K562 (cell line): ENCODE results near the gene NDUFA13. TPM values are rescaled to one million over a fixed set of nuclear protein-coding genes. Genes with fewer than 3 reads are reported as not detected.
A peak's percentile ranks its signal among the peaks of the same experiment; 100 is the strongest.

Experiments
- ATAC-seq: fragments of 200-7000 bp; cut with Tn5 transposase; 3 replicates; pipeline ENCODE4 v1.9.1; 2020; ENCODE audit warnings: moderate library complexity
- BruUV-seq: library from RNA; stranded (reverse); fragments of 400-500 nt; replicated peaks from 2 replicates; lab custom pipeline; 2021; lab: Mats Ljungman, UMichigan
- CTCF ChIA-PET: fragments of 300-600 bp; formaldehyde crosslinking; extraction: SDS; loops from one replicate; lab custom pipeline; 2021; ENCODE audit warnings: low intra/inter-chr PET ratio; lab: Yijun Ruan, JAX
- POLR2A ChIA-PET: fragments of 300-600, 350-650 bp; sonication (Branson Sonifier 250); formaldehyde crosslinking; extraction: SDS; loops from one replicate; lab custom pipeline; 2021; ENCODE audit warnings: antibody characterized with exemption, inconsistent platforms; lab: Yijun Ruan, JAX
- DNase-seq, 4 experiments: peaks; one replicate each; pipeline versions ENCODE4 v3.0.0 to v3.0.0-alpha.2; 2011 to 2018; ENCODE audit warnings: low spot score in 3 of 4, mixed read lengths in 3 of 4; ENCODE audit errors: extremely low read depth in 1 of 4
- FAIRE-seq: peaks from 2 replicates; lab custom pipeline; 2011; peaks lifted over from hg19 to GRCh38; lab: Jason Lieb, UNC
- H2AFZ ChIP-seq: 2 replicates; pipeline ENCODE4 v1.6.0; 2011; ENCODE audit warnings: low read depth, low read length, control low read depth, inconsistent platforms
- H3K27ac ChIP-seq: fragments of 200-600 bp; 3 replicates; pipeline ENCODE4 v1.8.0; 2011; ENCODE audit warnings: low read depth, mild to moderate bottlenecking, control low read depth, inconsistent platforms, low read length, moderate library complexity, mixed read lengths; ENCODE audit errors: extremely low read depth
- H3K27me3 ChIP-seq, 2 experiments: fragments of 300-600 bp in 1 of 2; 2 replicates in 1 of 2; 3 replicates in 1 of 2; pipeline versions ENCODE4 v1.6.0 to v1.8.0; 2011; ENCODE audit warnings: inconsistent platforms in 2 of 2, low read length in 2 of 2, mild to moderate bottlenecking in 1 of 2, mixed read lengths in 1 of 2, moderate library complexity in 1 of 2; ENCODE audit not compliant: control insufficient read depth in 2 of 2, insufficient read depth in 2 of 2
- H3K36me3 ChIP-seq: fragments of 300-600 bp; 3 replicates; pipeline ENCODE4 v1.8.0; 2011; ENCODE audit warnings: mild to moderate bottlenecking, low read length, inconsistent platforms; ENCODE audit not compliant: control insufficient read depth, insufficient read depth
- H3K4me1 ChIP-seq, 2 experiments: fragments of 200-600 bp in 1 of 2; replicated peaks in 1 of 2; 2 replicates in 1 of 2; 3 replicates in 1 of 2; pipeline versions ENCODE4 v1.5.1 to v1.8.0; 2011; ENCODE audit warnings: inconsistent platforms in 2 of 2, low read length in 2 of 2, mild to moderate bottlenecking in 1 of 2, mixed read lengths in 1 of 2, moderate library complexity in 1 of 2; ENCODE audit not compliant: control insufficient read depth in 2 of 2, insufficient read depth in 2 of 2
- H3K4me2 ChIP-seq: 2 replicates; pipeline ENCODE4 v1.6.1; 2011; ENCODE audit warnings: low read length, control low read depth, inconsistent platforms, mixed read lengths; ENCODE audit not compliant: insufficient read depth
- H3K4me3 ChIP-seq: fragments of 200-600 bp; sonication (generic), shearing (Covaris generic); 2 replicates; pipeline ENCODE4 v1.5.1; 2016; ENCODE audit warnings: control low read depth, inconsistent platforms
- H3K79me2 ChIP-seq: fragments of 200-600 bp; 3 replicates; pipeline ENCODE4 v1.8.0; 2011; ENCODE audit warnings: low read length, inconsistent platforms; ENCODE audit not compliant: control insufficient read depth, insufficient read depth
- H3K9ac ChIP-seq, 2 experiments: 2 replicates each; pipeline versions ENCODE4 v1.6.0 to v1.6.1; 2011; ENCODE audit warnings: low read depth in 2 of 2, low read length in 2 of 2, control low read depth in 1 of 2, inconsistent platforms in 1 of 2, mild to moderate bottlenecking in 1 of 2, mixed read lengths in 1 of 2; ENCODE audit not compliant: insufficient read depth in 1 of 2
- H3K9me1 ChIP-seq: one replicate; pipeline ENCODE4 v1.6.0; 2011; ENCODE audit warnings: inconsistent platforms, mild to moderate bottlenecking, low read length, moderate library complexity; ENCODE audit not compliant: control insufficient read depth, insufficient read depth
- H3K9me3 ChIP-seq: replicated peaks from 2 replicates; pipeline ENCODE4 v1.5.1; 2011; ENCODE audit warnings: low read depth, low read length, inconsistent platforms; ENCODE audit not compliant: control insufficient read depth, insufficient read depth
- H4K20me1 ChIP-seq: replicated peaks from 2 replicates; pipeline ENCODE4 v1.6.1; 2011; ENCODE audit warnings: low read length, inconsistent platforms, mixed read lengths; ENCODE audit not compliant: control insufficient read depth, insufficient read depth
- ADNP ChIP-seq: fragments of 200-800 bp; sonication (Bioruptor generic); IDR thresholded peaks from 2 replicates; pipeline ENCODE4 v1.6.1; 2016; ENCODE audit warnings: missing genetic modification characterization, missing compliant biosample characterization
- COPS2 ChIP-seq: fragments of 450-650 bp; conservative IDR thresholded peaks from 2 replicates; pipeline ENCODE4 v1.6.1; 2016; ENCODE audit warnings: mild to moderate bottlenecking, moderate library complexity
- DPF2 ChIP-seq: fragments of 450-650 bp; IDR thresholded peaks from 2 replicates; pipeline ENCODE4 v1.6.1; 2016
- HCFC1 ChIP-seq: IDR thresholded peaks from 2 replicates; pipeline ENCODE4 v1.6.1; 2012; ENCODE audit warnings: low read depth, low read length, improper control_type of control experiment
- JUND ChIP-seq, 2 experiments: IDR thresholded peaks; 2 replicates in 1 of 2; 3 replicates in 1 of 2; pipeline ENCODE4 v1.6.1; 2011; ENCODE audit warnings: borderline replicate concordance in 2 of 2, low read depth in 2 of 2, low read length in 2 of 2, improper control_type of control experiment in 1 of 2, missing biosample characterization in 1 of 2, missing genetic modification characterization in 1 of 2, missing genetic modification reagents in 1 of 2
- KLF13 ChIP-seq: fragments of 450-650 bp; IDR thresholded peaks from 2 replicates; pipeline ENCODE4 v1.6.1; 2016; ENCODE audit warnings: missing genetic modification characterization, low read depth, mild to moderate bottlenecking, missing compliant biosample characterization, moderate library complexity, borderline replicate concordance
- NCOA2 ChIP-seq, 2 experiments: fragments of 450-650 bp; IDR thresholded peaks; 2 replicates each; pipeline ENCODE4 v1.6.1; 2018; ENCODE audit warnings: mild to moderate bottlenecking in 2 of 2, moderate library complexity in 1 of 2; ENCODE audit not compliant: partially characterized antibody in 2 of 2
- POLR2A ChIP-seq: fragments of 450-650 bp; conservative IDR thresholded peaks from 2 replicates; pipeline ENCODE4 v1.6.1; 2016
- RBM22 ChIP-seq: fragments of 200-400 bp; formaldehyde crosslinking; IDR thresholded peaks from 2 replicates; pipeline ENCODE4 v1.6.1; 2018; ENCODE audit warnings: low read length, low read depth; ENCODE audit not compliant: poor library complexity, severe bottlenecking
- ZNF146 ChIP-seq: IDR thresholded peaks from one replicate; pipeline ENCODE4 v1.6.1; 2018; ENCODE audit warnings: missing compliant biosample characterization; ENCODE audit not compliant: unreplicated experiment
- WGBS: fragments of 100-300 bp; shearing (Covaris generic); methylation state at CpG from one replicate; pipeline ENCODE4 v1.1.6; 2016; ENCODE audit warnings: low coverage, mixed read lengths; ENCODE audit not compliant: insufficient coverage; ENCODE audit errors: missing lambda C conversion rate; 5-methylcytosine and 5-hydroxymethylcytosine counted together
- in situ Hi-C: fragments of 300-500 bp; cut with MboI; formaldehyde crosslinking; loops from 4 replicates; pipeline ENCODE4 v1.15.0; 2018; ENCODE audit warnings: inconsistent platforms, mixed read lengths
- intact Hi-C: fragments of 100-400 bp; cut with micrococcal nuclease; formaldehyde crosslinking; loops from 2 replicates; pipeline ENCODE4 v1.14.2; 2022
- polyA plus RNA-seq, 8 experiments: library from polyadenylated mRNA; depleted of rRNA in 4 of 8; stranded (reverse) in 5 of 8; unstranded in 3 of 8; fragments of >200 nt; fragmentation: Nextera tagmentation in 2 of 8; fragmentation: Illumina TruSeq in 1 of 8; extraction: Ambion mirVana in 2 of 8; extraction: Trizol in 1 of 8; gene quantifications; 2 replicates each; pipeline versions ENCODE4 v1.2.1 to v1.2.3, GENCODE V29; 2011 to 2014; ENCODE audit warnings: inconsistent platforms in 1 of 8, missing spikeins in 1 of 8
- total RNA-seq, 7 experiments: library from RNA; depleted of rRNA in 6 of 7; stranded (reverse); fragments of >200 nt in 6 of 7; fragmentation: Illumina TruSeq in 2 of 7; extraction: Trizol in 2 of 7; gene quantifications; 2 replicates each; pipeline versions ENCODE4 v1.2.1 to v1.2.3, GENCODE V29; 2011 to 2021; ENCODE audit warnings: low replicate concordance in 1 of 7
- TF ChIP-seq, protein P1 (sequence below): IDR thresholded peaks from 2 replicates; pipeline ENCODE4 v1.6.1; 2012; ENCODE audit warnings: low read depth, low read length, improper control_type of control experiment, borderline replicate concordance
- TF ChIP-seq, protein P2 (sequence below): sonication (generic); formaldehyde crosslinking; IDR thresholded peaks from 2 replicates; pipeline ENCODE4 v1.5.0; 2020; ENCODE audit warnings: missing genetic modification reagents

NDUFA13 gene
- total and polyA plus RNA-seq, 9 of the 15 experiments (the other 6 are each of a cell fraction or from before 2014, with no cell fraction given), result 146 to 596 (median 429) TPM

DNA sequence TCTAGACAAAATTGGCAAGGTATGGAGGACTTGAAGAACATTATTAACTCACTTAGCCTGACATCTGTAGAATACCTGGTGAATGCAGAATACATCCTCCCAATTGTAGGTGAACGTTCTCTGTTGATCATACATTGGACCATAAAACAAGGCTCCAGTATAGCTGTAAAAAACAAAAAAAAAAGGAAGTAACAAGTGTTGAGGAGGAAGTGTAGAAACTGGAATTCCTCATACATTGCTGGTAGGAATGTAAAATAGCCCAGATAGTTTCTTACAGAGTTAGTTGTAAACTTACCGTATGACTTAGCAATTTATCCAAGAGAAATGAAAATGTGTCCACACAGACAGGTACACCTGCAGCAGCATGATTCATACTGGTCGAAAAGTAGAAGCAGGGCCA is 45.4 kb upstream of the NDUFA13 start:
- H3K4me1 ChIP-seq, result peaks cover 2 to 9% of the 10 kb centered on the region in 2 experiments; a peak in 4 of 5 replicates
- no peak overlapping the region for H2AFZ ChIP-seq
- DNase-seq (no peak), FAIRE-seq (peak; percentile 29), ATAC-seq (no peak)
- H3K79me2 ChIP-seq, result peaks cover 90% of the 10 kb centered on the region
- no peak overlapping the region for H3K27ac ChIP-seq
- peaks cover 15% of the 10 kb centered on the region for H3K9me3 ChIP-seq
- no peak for TF ChIP-seq HCFC1
- TF ChIP-seq POLR2A, result peak; percentile 21; the same call in 1 of the 2 replicates
- ChIA-PET POLR2A (no interaction called here), CTCF (no interaction called here)
- peaks cover 78% of the 10 kb centered on the region for H3K36me3 ChIP-seq
- no peak overlapping the region for H3K9ac ChIP-seq
- H3K9me1 ChIP-seq, result peaks cover 4% of the 10 kb centered on the region
- H3K4me3 ChIP-seq, result no peak overlapping the region
- no TSS peak for BruUV-seq
- no peak overlapping the region for H3K4me2 ChIP-seq
- intact Hi-C loops (no loop called here), in situ Hi-C loops (no loop called here)
- WGBS, result 100% methylated on average over 3 of the region's 3 CpGs
- H4K20me1 ChIP-seq, result peaks cover 22% of the 10 kb centered on the region; the same call in 1 of the 2 replicates
- H3K27me3 ChIP-seq, result no peaks in the 10 kb centered on the region

DNA sequence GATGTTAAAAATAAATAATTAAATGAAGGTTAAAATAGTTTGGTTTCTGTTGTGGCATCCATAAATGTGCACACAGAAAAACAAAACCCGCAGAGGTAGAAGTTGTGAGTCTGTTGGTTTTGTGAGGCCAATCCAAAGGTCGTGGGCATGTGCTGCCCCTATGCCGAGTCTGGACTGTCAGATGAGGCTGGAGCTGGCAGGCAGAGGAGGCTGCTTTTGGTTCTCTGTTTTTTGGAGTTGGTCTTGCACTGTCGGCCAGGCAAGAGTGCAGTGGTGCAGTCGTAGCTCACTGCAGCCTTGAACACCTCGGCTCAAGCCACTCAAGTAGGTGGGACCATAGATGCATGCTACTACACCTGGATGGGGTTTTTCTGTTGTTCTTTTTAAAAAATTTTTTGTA is 44.3 kb upstream of the NDUFA13 start:
- POLR2A ChIA-PET, result no interaction called here
- Histone ChIP-seq H3K9ac (no peak overlapping the region), H3K27ac (no peak overlapping the region), H3K9me3 (peaks cover 11% of the 10 kb centered on the region), H3K36me3 (peaks cover 78% of the 10 kb centered on the region), H3K4me1 (peaks cover 7 to 12% of the 10 kb centered on the region in 2 experiments; a peak in 4 of 5 replicates), H3K4me2 (no peak overlapping the region), H3K27me3 (no peaks in the 10 kb centered on the region), H2AFZ (no peak overlapping the region), H3K79me2 (peaks cover 90% of the 10 kb centered on the region), H3K4me3 (no peak overlapping the region), H4K20me1 (peaks cover 33% of the 10 kb centered on the region; the same call in 1 of the 2 replicates), H3K9me1 (peaks cover 4% of the 10 kb centered on the region)
- ATAC-seq, result no peak
- WGBS, result 86% methylated on average over 6 of the region's 6 CpGs
- BruUV-seq, result no TSS peak
- DNase-seq, result no peak
- no peak for FAIRE-seq
- intact Hi-C loops (no loop called here), in situ Hi-C loops (no loop called here)
- CTCF ChIA-PET, result no interaction called here
- TF ChIP-seq KLF13 (no peak), JUND (IDR thresholded peaks at IDR 0.05; ENCODE audit: borderline replicate concordance, low read depth, low read length) (no peak), JUND (tag; IDR thresholded peaks at IDR 0.05; ENCODE audit: borderline replicate concordance, low read depth, low read length) (no peak), ZNF146 (CRISPR knock-in tag) (no peak), RBM22 (no peak), ADNP (no peak), NCOA2 (IDR thresholded peaks at IDR 0.05; ENCODE audit: partially characterized antibody in 2 of 2) (no peak), DPF2 (no peak), COPS2 (no peak)
- TF ChIP-seq, protein P1, sequence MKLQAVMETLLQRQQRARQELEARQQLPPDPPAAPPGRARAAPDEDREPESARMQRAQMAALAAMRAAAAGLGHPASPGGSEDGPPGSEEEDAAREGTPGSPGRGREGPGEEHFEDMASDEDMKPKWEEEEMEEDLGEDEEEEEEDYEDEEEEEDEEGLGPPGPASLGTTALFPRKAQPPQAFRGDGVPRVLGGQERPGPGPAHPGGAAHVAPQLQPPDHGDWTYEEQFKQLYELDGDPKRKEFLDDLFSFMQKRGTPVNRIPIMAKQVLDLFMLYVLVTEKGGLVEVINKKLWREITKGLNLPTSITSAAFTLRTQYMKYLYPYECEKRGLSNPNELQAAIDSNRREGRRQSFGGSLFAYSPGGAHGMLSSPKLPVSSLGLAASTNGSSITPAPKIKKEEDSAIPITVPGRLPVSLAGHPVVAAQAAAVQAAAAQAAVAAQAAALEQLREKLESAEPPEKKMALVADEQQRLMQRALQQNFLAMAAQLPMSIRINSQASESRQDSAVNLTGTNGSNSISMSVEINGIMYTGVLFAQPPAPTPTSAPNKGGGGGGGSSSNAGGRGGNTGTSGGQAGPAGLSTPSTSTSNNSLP, result no peak
- TF ChIP-seq, protein P2, sequence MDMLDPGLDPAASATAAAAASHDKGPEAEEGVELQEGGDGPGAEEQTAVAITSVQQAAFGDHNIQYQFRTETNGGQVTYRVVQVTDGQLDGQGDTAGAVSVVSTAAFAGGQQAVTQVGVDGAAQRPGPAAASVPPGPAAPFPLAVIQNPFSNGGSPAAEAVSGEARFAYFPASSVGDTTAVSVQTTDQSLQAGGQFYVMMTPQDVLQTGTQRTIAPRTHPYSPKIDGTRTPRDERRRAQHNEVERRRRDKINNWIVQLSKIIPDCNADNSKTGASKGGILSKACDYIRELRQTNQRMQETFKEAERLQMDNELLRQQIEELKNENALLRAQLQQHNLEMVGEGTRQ, result no peak
